Measurements from ENCODE around the gene CORO2A.

The CORO2A gene

DNA sequence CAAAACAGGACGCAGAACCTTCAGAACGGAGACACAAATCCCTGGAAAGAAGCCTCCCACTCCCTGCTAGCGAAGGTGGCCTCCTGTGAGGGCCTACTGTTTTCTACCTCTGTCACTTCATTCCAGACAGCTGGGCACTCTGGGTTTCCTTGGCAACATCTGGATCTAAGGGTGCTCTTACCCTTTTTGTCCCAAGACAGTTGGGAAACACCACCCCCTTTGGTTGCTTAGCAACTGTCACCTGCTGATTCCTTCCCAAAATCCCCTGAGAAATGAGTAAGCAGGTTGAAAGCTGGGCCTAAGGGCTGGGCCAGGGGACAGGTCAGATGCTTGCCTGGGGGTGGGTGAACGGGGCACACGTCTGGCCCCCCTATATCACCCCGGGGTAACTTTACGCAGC lies 106.5 kb downstream of the CORO2A start:
- CTCF ChIA-PET, result interaction anchor here (0.8 to 5.2 kb wide), 2 partner anchors 12 to 179 kb away, joined by 3 to 33 read pairs; no protein-coding TSS in a partner anchor
- no peak overlapping the region for H3K4me3 ChIP-seq (ENCODE audit: low read depth, low read length)
- DNase-seq (ENCODE audit: low read depth, low spot score), result no peak
- TF ChIP-seq, protein P1, sequence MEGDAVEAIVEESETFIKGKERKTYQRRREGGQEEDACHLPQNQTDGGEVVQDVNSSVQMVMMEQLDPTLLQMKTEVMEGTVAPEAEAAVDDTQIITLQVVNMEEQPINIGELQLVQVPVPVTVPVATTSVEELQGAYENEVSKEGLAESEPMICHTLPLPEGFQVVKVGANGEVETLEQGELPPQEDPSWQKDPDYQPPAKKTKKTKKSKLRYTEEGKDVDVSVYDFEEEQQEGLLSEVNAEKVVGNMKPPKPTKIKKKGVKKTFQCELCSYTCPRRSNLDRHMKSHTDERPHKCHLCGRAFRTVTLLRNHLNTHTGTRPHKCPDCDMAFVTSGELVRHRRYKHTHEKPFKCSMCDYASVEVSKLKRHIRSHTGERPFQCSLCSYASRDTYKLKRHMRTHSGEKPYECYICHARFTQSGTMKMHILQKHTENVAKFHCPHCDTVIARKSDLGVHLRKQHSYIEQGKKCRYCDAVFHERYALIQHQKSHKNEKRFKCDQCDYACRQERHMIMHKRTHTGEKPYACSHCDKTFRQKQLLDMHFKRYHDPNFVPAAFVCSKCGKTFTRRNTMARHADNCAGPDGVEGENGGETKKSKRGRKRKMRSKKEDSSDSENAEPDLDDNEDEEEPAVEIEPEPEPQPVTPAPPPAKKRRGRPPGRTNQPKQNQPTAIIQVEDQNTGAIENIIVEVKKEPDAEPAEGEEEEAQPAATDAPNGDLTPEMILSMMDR (IDR thresholded peaks at IDR 0.05; ENCODE audit: insufficient read depth, low read length, missing control alignments), result no peak
- POLR2A ChIA-PET, result interaction anchor here (0.7 to 1.0 kb wide), 2 partner anchors 12 to 100 kb away, joined by 3 to 4 read pairs; no protein-coding TSS in a partner anchor

DNA sequence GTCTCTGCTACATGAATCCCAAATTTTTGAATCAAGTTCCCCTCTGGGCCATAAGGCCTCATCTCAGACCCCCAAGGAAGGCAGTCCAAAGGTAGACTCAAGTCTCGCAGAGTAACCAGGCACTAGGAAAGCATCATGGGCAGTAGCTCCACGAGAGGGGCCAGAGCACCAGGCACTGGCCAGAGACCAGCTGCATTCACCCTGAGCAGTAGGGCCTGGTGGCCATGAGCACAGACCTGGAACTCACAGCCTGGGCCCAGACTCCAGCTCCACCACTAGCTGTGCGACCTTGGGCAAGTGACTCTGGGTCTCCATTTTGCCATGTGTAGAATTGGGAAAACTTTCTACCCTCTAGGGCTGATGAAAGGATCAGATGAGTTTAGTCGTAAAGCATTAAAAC lies 107.4 kb downstream of the CORO2A start:
- CTCF ChIA-PET, result interaction anchor here (0.8 to 5.2 kb wide), 3 partner anchors 11 to 180 kb away, joined by 3 to 33 read pairs (median 3); no protein-coding TSS in a partner anchor
- POLR2A ChIA-PET, result no interaction called here
- TF ChIP-seq, protein P1 (IDR thresholded peaks at IDR 0.05; ENCODE audit: insufficient read depth, low read length, missing control alignments), result no peak
- no peak for DNase-seq (ENCODE audit: low read depth, low spot score)
- no peak overlapping the region for H3K4me3 ChIP-seq (ENCODE audit: low read depth, low read length)

DNA sequence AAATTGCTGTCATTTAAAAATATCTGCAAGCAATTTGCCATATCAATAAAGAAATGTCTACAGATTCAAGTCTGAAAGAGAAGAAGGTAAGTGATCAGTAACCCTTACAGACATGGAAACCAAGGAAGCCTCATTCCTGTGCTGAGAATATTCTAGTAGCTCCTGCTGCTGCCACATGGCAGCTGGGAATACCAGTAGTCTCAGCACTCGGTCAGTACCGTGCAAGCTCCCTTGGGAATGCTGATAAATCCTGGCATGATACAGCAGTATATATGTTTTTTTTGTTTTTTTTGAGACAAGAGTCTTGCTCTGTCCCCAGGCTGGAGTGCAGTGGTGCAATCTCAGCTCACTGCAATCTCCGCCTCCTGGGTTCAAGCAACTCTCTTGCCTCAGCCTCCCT lies 108.0 kb downstream of the CORO2A start:
- TF ChIP-seq, protein P1 (IDR thresholded peaks at IDR 0.05; ENCODE audit: insufficient read depth, low read length, missing control alignments), result no peak
- DNase-seq (ENCODE audit: low read depth, low spot score), result no peak
- no peak overlapping the region for H3K4me3 ChIP-seq (ENCODE audit: low read depth, low read length)
- CTCF ChIA-PET, result interaction anchor here (1.2 to 5.2 kb wide), 3 partner anchors 10 to 161 kb away, joined by 3 to 33 read pairs (median 4); no protein-coding TSS in a partner anchor
- POLR2A ChIA-PET, result no interaction called here

DNA sequence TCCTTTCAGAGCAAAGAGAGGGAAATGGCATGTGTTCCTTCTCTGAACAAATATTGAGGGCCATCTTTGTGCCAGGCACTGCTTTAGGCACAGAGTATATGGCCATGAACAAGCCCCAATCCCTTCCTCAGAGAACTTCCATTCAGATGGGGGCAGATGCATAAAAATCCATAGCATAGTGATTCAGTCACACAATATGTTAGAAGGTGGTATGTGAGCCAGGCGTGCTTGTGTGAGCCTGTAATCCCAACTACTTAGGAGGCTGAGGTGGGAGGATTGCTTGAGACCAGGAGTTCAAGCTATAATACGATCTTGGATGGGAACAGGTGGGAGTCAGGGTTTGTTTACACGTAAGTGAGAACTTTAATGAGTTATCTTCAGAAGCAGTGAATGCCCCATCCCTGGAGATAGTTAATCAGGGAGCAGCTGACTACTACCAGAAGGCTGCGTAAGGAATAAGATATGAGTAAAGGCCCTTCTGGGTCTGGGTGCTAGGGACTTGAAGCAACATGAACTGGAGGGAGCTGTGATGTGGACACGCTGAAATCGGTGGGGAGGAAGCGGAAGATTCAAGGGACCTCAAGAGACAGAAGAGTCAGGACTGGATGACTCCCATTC lies 108.8 kb downstream of the CORO2A start:
- no peak overlapping the region for H3K4me3 ChIP-seq (ENCODE audit: low read depth, low read length)
- ChIA-PET CTCF (interaction anchor here (1.0 to 5.2 kb wide), 4 partner anchors 10 to 161 kb away, joined by 3 to 33 read pairs (median 4); partner anchors contain the start of gene NANS), POLR2A (no interaction called here)
- DNase-seq (ENCODE audit: low read depth, low spot score), result no peak
- TF ChIP-seq, protein P1 (IDR thresholded peaks at IDR 0.05; ENCODE audit: insufficient read depth, low read length, missing control alignments), result no peak

DNA sequence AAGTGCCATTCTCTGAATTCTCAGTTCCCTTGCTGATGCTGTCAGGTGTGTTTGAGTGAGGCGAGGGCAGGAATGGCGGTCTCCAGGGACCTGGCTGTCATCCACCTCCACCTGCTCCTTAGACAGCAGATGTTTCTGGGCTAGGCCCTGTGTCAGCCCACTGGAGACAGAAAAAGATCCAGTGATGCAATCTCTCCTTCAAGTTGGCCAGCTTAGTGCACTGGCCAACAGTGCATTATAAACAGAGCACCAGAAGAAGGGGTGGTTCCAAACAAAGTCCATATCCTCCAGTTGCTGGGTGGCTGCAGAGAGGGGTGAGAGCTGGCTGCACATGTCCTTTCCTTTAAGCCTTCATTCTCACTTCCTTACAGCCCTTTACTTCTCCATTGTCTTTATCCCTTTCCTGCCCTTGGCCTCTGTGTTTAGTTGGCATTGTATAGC lies 109.4 kb downstream of the CORO2A start:
- no peak for DNase-seq (ENCODE audit: low read depth, low spot score)
- TF ChIP-seq, protein P1 (IDR thresholded peaks at IDR 0.05; ENCODE audit: insufficient read depth, low read length, missing control alignments), result no peak
- ChIA-PET CTCF (interaction anchor here (1.0 to 5.2 kb wide), 3 partner anchors 9 to 110 kb away, joined by 3 to 33 read pairs (median 4); partner anchors contain the start of gene NANS), POLR2A (interaction anchor here (0.6 kb wide), 1 partner anchor 172 kb away, joined by 3 read pairs; the partner anchor contains the start of gene TBC1D2)
- H3K4me3 ChIP-seq (ENCODE audit: low read depth, low read length), result no peak overlapping the region

DNA sequence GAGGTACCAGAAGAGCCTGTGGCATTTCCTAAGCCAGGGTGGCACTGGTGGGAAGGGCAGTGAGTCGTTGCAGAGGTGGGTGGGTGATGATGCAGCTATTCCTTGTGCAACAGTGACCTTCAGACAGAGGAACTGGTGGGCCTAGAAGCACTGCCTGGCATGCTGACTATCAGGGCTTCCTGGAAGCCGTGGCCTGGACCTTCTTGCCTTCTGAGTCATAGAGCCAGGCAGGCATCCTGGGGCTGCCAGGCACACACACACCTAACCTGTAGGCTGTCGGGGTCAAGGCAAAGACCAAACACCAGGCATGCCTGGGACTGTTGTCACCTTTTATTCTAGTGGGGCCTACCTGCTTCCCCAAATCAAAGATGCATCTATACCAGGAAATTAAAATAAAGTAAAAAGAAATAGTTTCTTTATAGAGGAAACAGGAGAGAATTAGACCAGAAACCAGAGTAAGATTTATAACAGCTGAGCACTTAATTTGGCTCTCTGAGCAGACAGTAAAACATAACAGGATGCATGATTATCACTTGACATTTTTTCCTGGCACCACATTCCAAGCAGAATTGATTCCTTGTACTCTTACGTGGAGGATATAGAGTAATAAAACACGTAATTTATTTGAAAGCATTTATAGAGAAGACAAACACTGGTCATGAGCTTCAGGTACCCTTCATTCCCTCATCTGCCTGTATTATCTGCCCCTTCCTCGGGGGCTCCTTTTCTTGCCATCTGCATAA lies 110.8 kb downstream of the CORO2A start:
- ChIA-PET CTCF (interaction anchor here (0.9 to 5.2 kb wide), 4 partner anchors 8 to 125 kb away, joined by 3 to 33 read pairs (median 4); no protein-coding TSS in a partner anchor), POLR2A (no interaction called here)
- peak; percentile 24 for DNase-seq (ENCODE audit: low read depth, low spot score)
- TF ChIP-seq, protein P1 (IDR thresholded peaks at IDR 0.05; ENCODE audit: insufficient read depth, low read length, missing control alignments), result no peak
- no peak overlapping the region for H3K4me3 ChIP-seq (ENCODE audit: low read depth, low read length)
